HFFc6 (cell line): ENCODE data around the gene GPR146. TPM values are rescaled to one million over a fixed set of nuclear protein-coding genes. Genes with fewer than 3 reads are reported as not detected.
A peak's percentile ranks its signal among the peaks of the same experiment; 100 is the strongest.

Experiments used
- DNase-seq: peaks from one replicate; pipeline ENCODE4 v3.0.0-alpha.2; 2018
- H3K27ac Mint-ChIP-seq: 2 replicates; pipeline ENCODE4 v1.8.0; 2020; ENCODE audit warnings: mild to moderate bottlenecking, mixed read lengths
- H3K27me3 Mint-ChIP-seq: 2 replicates; pipeline ENCODE4 v1.8.0; 2021; ENCODE audit warnings: mild to moderate bottlenecking, moderate library complexity, mixed read lengths; ENCODE audit not compliant: insufficient read depth
- H3K36me3 Mint-ChIP-seq: 2 replicates; pipeline ENCODE4 v1.8.0; 2021; ENCODE audit warnings: low read depth, mixed read lengths
- H3K4me1 Mint-ChIP-seq: 2 replicates; pipeline ENCODE4 v1.8.0; 2020; ENCODE audit warnings: low read depth, mixed read lengths
- H3K4me3 Mint-ChIP-seq: 2 replicates; pipeline ENCODE4 v1.8.0; 2020; ENCODE audit warnings: mild to moderate bottlenecking, moderate library complexity, mixed read lengths
- H3K9me3 Mint-ChIP-seq: 2 replicates; pipeline ENCODE4 v1.8.0; 2020; ENCODE audit warnings: mild to moderate bottlenecking, mixed read lengths
- CTCF ChIP-seq: fragments of 200-600 bp; sonication (generic); IDR thresholded peaks from 2 replicates; pipeline ENCODE4 v1.5.0; 2021; ENCODE audit warnings: antibody characterized with exemption, mild to moderate bottlenecking
- total RNA-seq, 6 experiments: library from RNA; stranded (reverse); fragmentation: NEBNext Ultra II Directional; extraction: Animal tissue kit (Norgen Biotek cat#: 25700); gene quantifications; 2 replicates in 1 of 6; 3 replicates in 5 of 6; pipeline ENCODE4 v1.2.3, GENCODE V29; 2021

Gene GPR146
- total RNA-seq, 6 experiments from 2014 or later: 0.26 to 0.92 (median 0.52) TPM

DNA sequence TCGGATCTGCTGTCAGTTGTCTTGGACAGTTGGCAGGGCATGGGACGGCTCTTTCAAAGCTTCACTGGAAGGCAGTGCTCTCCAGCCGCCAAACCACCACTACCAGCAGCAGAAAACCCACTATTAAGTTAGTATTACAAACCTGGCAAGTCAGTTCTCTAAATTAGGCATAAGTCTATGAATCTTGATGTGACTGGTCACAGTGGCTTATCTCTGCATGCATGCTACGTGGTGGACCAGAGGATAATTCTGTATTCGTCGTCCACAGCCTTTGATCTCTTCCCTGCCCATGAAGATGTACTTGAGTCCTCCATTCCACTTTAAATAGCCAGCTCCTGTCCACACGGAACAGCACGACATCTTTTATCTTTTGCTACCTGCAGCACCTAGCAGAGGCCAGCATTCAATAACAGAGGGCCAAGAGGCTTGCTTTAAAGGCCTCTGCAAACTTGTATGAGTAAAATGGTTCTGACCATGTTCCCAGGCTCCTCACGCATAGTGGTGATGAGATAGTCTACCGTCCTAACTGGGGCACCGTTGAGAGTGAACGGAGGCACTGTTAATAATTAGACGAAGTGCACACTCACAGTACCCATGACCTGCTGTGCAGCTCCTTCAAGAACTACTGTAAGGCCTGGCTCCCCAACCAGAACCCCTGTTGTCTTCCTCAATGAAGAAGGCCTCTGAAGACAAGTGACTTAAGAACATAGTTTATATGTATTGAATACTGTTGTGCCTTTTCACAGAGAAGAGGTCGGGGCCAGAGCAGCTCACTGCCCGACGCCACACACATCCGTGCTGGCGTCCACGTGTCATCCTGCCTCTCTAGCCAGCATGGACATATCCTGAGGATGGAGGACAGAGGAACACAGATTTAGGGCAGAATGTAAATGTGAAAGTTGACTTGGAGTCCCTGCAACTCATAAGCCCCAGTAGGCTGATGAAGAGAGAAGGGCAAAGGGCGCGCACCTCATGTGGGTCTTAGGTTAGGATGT is 1.0 kb downstream of the GPR146 start:
- peak overlapping the region; percentile 86 for H3K4me3 Mint-ChIP-seq
- H3K36me3 Mint-ChIP-seq: no peaks in the 10 kb centered on the region
- H3K27me3 Mint-ChIP-seq: peaks cover 2% of the 10 kb centered on the region
- H3K27ac Mint-ChIP-seq: peak overlapping the region; percentile 17; the same call in 1 of the 2 replicates
- no peak for DNase-seq
- peak; percentile 5; the same call in 1 of the 2 replicates for TF ChIP-seq CTCF
- H3K9me3 Mint-ChIP-seq: no peaks in the 10 kb centered on the region
- peaks cover 24% of the 10 kb centered on the region for H3K4me1 Mint-ChIP-seq

- Mint-ChIP-seq H3K4me1 (peaks cover 17% of the 10 kb centered on the region), H3K9me3 (no peaks in the 10 kb centered on the region), H3K27ac (no peak overlapping the region), H3K4me3 (no peak overlapping the region), H3K36me3 (no peaks in the 10 kb centered on the region), H3K27me3 (peaks cover 3% of the 10 kb centered on the region)
- TF ChIP-seq CTCF: no peak
- no peak for DNase-seq
These were observed 2.7 kb downstream of the GPR146 start for GRCh38 chr7:1046722-1047679.

GRCh38 chr7:1049006-1049741 is 4.8 kb downstream of the GPR146 start:
- H3K27me3 Mint-ChIP-seq: peaks cover 3% of the 10 kb centered on the region
- no peaks in the 10 kb centered on the region for H3K9me3 Mint-ChIP-seq
- no peak for DNase-seq
- H3K4me3 Mint-ChIP-seq: no peak overlapping the region
- no peak for TF ChIP-seq CTCF
- H3K4me1 Mint-ChIP-seq: peaks cover 9% of the 10 kb centered on the region
- H3K36me3 Mint-ChIP-seq: no peaks in the 10 kb centered on the region
- no peak overlapping the region for H3K27ac Mint-ChIP-seq

GRCh38 chr7:1049801-1050200 is 5.5 kb downstream of the GPR146 start:
- H3K36me3 Mint-ChIP-seq: no peaks in the 10 kb centered on the region
- TF ChIP-seq CTCF: no peak
- no peak overlapping the region for H3K4me3 Mint-ChIP-seq
- H3K4me1 Mint-ChIP-seq: peaks cover 7% of the 10 kb centered on the region
- peaks cover 3% of the 10 kb centered on the region for H3K27me3 Mint-ChIP-seq
- H3K27ac Mint-ChIP-seq: no peak overlapping the region
- no peak for DNase-seq
- no peaks in the 10 kb centered on the region for H3K9me3 Mint-ChIP-seq
